H9 (cell line): ENCODE results near the gene CHCHD3. TPM values are rescaled to one million over a fixed set of nuclear protein-coding genes. Genes with fewer than 3 reads are reported as not detected.
A peak's percentile ranks its signal among the peaks of the same experiment; 100 is the strongest.
"Not testable (repeated sequence)": the region's sequence is repeated elsewhere in the genome, so short reads cannot be mapped to it uniquely, and the experiment has no call there.

Source experiments
- DNase-seq: peaks from one replicate; pipeline ENCODE4 v3.0.0-alpha.2; 2017
- H2AFZ ChIP-seq: one replicate; pipeline ENCODE4 v1.6.1; 2013; ENCODE audit warnings: mild to moderate bottlenecking, low read length, control low read depth, moderate library complexity
- H2AK5ac ChIP-seq: 2 replicates; pipeline ENCODE4 v1.6.1; 2013; ENCODE audit warnings: low read length, control low read depth, mixed read lengths; ENCODE audit not compliant: insufficient read length
- H2BK120ac ChIP-seq: one replicate; pipeline ENCODE4 v1.6.1; 2013; ENCODE audit warnings: low read depth, mild to moderate bottlenecking, low read length, control low read depth, inconsistent platforms; ENCODE audit not compliant: poor library complexity, severe bottlenecking
- H2BK12ac ChIP-seq: 2 replicates; pipeline ENCODE4 v1.6.1; 2013; ENCODE audit warnings: low read length, control low read depth, mixed read lengths, low read depth; ENCODE audit not compliant: insufficient read length
- H2BK15ac ChIP-seq: 2 replicates; pipeline ENCODE4 v1.6.1; 2013; ENCODE audit warnings: low read depth, low read length, control low read depth
- H2BK20ac ChIP-seq: one replicate; pipeline ENCODE4 v1.6.1; 2013; ENCODE audit warnings: low read depth, mild to moderate bottlenecking, low read length, control low read depth, inconsistent platforms; ENCODE audit not compliant: poor library complexity, severe bottlenecking
- H2BK5ac ChIP-seq: 2 replicates; pipeline ENCODE4 v1.6.1; 2013; ENCODE audit warnings: low read length, control low read depth, mixed read lengths; ENCODE audit not compliant: insufficient read length
- H3K14ac ChIP-seq: 2 replicates; pipeline ENCODE4 v1.6.1; 2013; ENCODE audit warnings: low read length, control low read depth; ENCODE audit not compliant: insufficient read depth
- H3K18ac ChIP-seq: 2 replicates; pipeline ENCODE4 v1.6.1; 2013; ENCODE audit warnings: low read depth, mild to moderate bottlenecking, mixed read lengths, low read length, control low read depth; ENCODE audit not compliant: insufficient read length
- H3K23ac ChIP-seq: 2 replicates; pipeline ENCODE4 v1.6.1; 2013; ENCODE audit warnings: low read length, control low read depth, mixed read lengths, low read depth; ENCODE audit not compliant: insufficient read length
- H3K23me2 ChIP-seq: 2 replicates; pipeline ENCODE4 v1.6.1; 2013; ENCODE audit warnings: low read depth, mild to moderate bottlenecking, mixed read lengths, low read length, control low read depth; ENCODE audit not compliant: insufficient read length, poor library complexity, severe bottlenecking
- H3K27ac ChIP-seq: 2 replicates; pipeline ENCODE4 v1.5.1; 2013; ENCODE audit warnings: low read length, control low read depth, mixed read lengths, low read depth; ENCODE audit not compliant: insufficient read length
- H3K27me3 ChIP-seq: 2 replicates; pipeline ENCODE4 v1.6.1; 2013; ENCODE audit warnings: low read length, control low read depth, inconsistent platforms; ENCODE audit not compliant: insufficient read depth
- H3K4ac ChIP-seq: 2 replicates; pipeline ENCODE4 v1.6.1; 2013; ENCODE audit warnings: low read depth, mild to moderate bottlenecking, control low read depth, inconsistent platforms, low read length, moderate library complexity
- H3K4me1 ChIP-seq: 2 replicates; pipeline ENCODE4 v1.6.1; 2013; ENCODE audit warnings: low read length, control low read depth, inconsistent platforms; ENCODE audit not compliant: insufficient read depth
- H3K4me2 ChIP-seq: 2 replicates; pipeline ENCODE4 v1.6.1; 2013; ENCODE audit warnings: low read length, control low read depth, mixed read lengths; ENCODE audit not compliant: insufficient read length, insufficient read depth
- H3K56ac ChIP-seq: 2 replicates; pipeline ENCODE4 v1.6.1; 2013; ENCODE audit warnings: low read depth, mild to moderate bottlenecking, mixed read lengths, low read length, control low read depth; ENCODE audit not compliant: insufficient read length
- H3K79me1 ChIP-seq: 2 replicates; pipeline ENCODE4 v1.6.1; 2013; ENCODE audit warnings: low read depth, mild to moderate bottlenecking, moderate library complexity, low read length, control low read depth, inconsistent platforms; ENCODE audit not compliant: insufficient read depth, poor library complexity, severe bottlenecking
- H3K79me2 ChIP-seq: 2 replicates; pipeline ENCODE4 v1.6.1; 2013; ENCODE audit warnings: low read length, control low read depth, inconsistent platforms; ENCODE audit not compliant: insufficient read depth
- H3K9ac ChIP-seq: 2 replicates; pipeline ENCODE4 v1.6.1; 2013; ENCODE audit warnings: low read length, control low read depth, mixed read lengths; ENCODE audit not compliant: insufficient read length; ENCODE audit errors: extremely low read depth
- H3K9me3 ChIP-seq: one replicate; pipeline ENCODE4 v1.6.1; 2013; ENCODE audit warnings: low read depth, low read length, inconsistent platforms; ENCODE audit not compliant: control insufficient read depth
- H3T11ph ChIP-seq: one replicate; pipeline ENCODE4 v1.6.1; 2013; ENCODE audit warnings: mild to moderate bottlenecking, low read length, control low read depth, inconsistent platforms
- H4K20me1 ChIP-seq: one replicate; pipeline ENCODE4 v1.6.1; 2013; ENCODE audit not compliant: control insufficient read depth, insufficient read length, insufficient read depth
- H4K5ac ChIP-seq: 2 replicates; pipeline ENCODE4 v1.6.1; 2013; ENCODE audit warnings: low read depth, mild to moderate bottlenecking, mixed read lengths, low read length, control low read depth; ENCODE audit not compliant: insufficient read length
- H4K8ac ChIP-seq: replicated peaks from 2 replicates; pipeline ENCODE4 v1.6.1; 2013; ENCODE audit warnings: low read length, control low read depth, mixed read lengths, low read depth; ENCODE audit not compliant: insufficient read length
- H4K91ac ChIP-seq: 2 replicates; pipeline ENCODE4 v1.6.1; 2013; ENCODE audit warnings: low read depth, mild to moderate bottlenecking, moderate library complexity, mixed read lengths, low read length, control low read depth; ENCODE audit not compliant: insufficient read length
- H3K27ac Mint-ChIP-seq, 3 experiments: 2 replicates in 2 of 3; 3 replicates in 1 of 3; pipeline ENCODE4 v1.8.0; 2020 to 2021; ENCODE audit warnings: mixed read lengths in 3 of 3, mild to moderate bottlenecking in 1 of 3, moderate library complexity in 1 of 3
- H3K27me3 Mint-ChIP-seq: 2 replicates; pipeline ENCODE4 v1.8.0; 2021; ENCODE audit warnings: low read depth, mild to moderate bottlenecking, moderate library complexity, mixed read lengths
- H3K36me3 Mint-ChIP-seq, 3 experiments: 2 replicates in 2 of 3; 3 replicates in 1 of 3; pipeline ENCODE4 v1.8.0; 2020 to 2021; ENCODE audit warnings: low read depth in 3 of 3, mixed read lengths in 3 of 3; ENCODE audit not compliant: insufficient read depth in 1 of 3
- H3K4me1 Mint-ChIP-seq, 2 experiments: 2 replicates each; pipeline ENCODE4 v1.8.0; 2020; ENCODE audit warnings: mixed read lengths in 2 of 2
- H3K4me3 Mint-ChIP-seq, 2 experiments: 2 replicates in 1 of 2; 3 replicates in 1 of 2; pipeline ENCODE4 v1.8.0; 2020 to 2021; ENCODE audit warnings: mild to moderate bottlenecking in 2 of 2, mixed read lengths in 2 of 2, moderate library complexity in 1 of 2
- H3K9me3 Mint-ChIP-seq, 2 experiments: 2 replicates in 1 of 2; 3 replicates in 1 of 2; pipeline ENCODE4 v1.8.0; 2020; ENCODE audit warnings: mild to moderate bottlenecking in 2 of 2, mixed read lengths in 2 of 2, moderate library complexity in 1 of 2
- CTCF ChIP-seq: fragments of 200-600 bp; sonication (generic); conservative IDR thresholded peaks from 3 replicates; pipeline ENCODE4 v1.8.0; 2021; ENCODE audit warnings: antibody characterized with exemption, mild to moderate bottlenecking
- WGBS: extraction: QIAGEN DNeasy Blood & Tissue Kit; methylation state at CpG from one replicate; pipeline ENCODE4 v1.1.7; 2013; ENCODE audit warnings: missing lambda C conversion rate, low lambda C conversion rate, mixed read lengths; ENCODE audit not compliant: insufficient read length; ENCODE audit errors: extremely low coverage; 5-methylcytosine and 5-hydroxymethylcytosine counted together
- total RNA-seq: library from RNA; stranded (reverse); gene quantifications from 2 replicates; pipeline ENCODE4 v1.2.1, GENCODE V29; 2021

The CHCHD3 gene
- total RNA-seq, 1 experiment from 2014 or later, result 104 TPM

GRCh38 chr7:132899833-132900232 is 182.1 kb downstream of the CHCHD3 start:
- Histone ChIP-seq H3K4ac (no peak overlapping the region), H3K23ac (no peak overlapping the region), H2BK12ac (no peak overlapping the region), H3K23me2 (no peaks in the 10 kb centered on the region), H3K18ac (no peak overlapping the region), H3K4me2 (no peak overlapping the region), H3K27me3 (no peaks in the 10 kb centered on the region), H3K56ac (no peak overlapping the region), H3K9me3 (no peaks in the 10 kb centered on the region), H2BK5ac (no peak overlapping the region), H3K79me1 (peaks cover 2% of the 10 kb centered on the region), H2AK5ac (no peak overlapping the region), H4K5ac (no peak overlapping the region), H2BK120ac (no peak overlapping the region), H3K9ac (no peak overlapping the region), H3K4me1 (no peaks in the 10 kb centered on the region), H2BK15ac (no peak overlapping the region), H3K79me2 (no peaks in the 10 kb centered on the region), H4K91ac (no peak overlapping the region), H3K27ac (no peak overlapping the region), H4K8ac (no peak overlapping the region), H3T11ph (no peak overlapping the region), H2AFZ (no peak overlapping the region), H2BK20ac (no peak overlapping the region), H4K20me1 (no peaks in the 10 kb centered on the region), H3K14ac (no peak overlapping the region)
- TF ChIP-seq CTCF, result peak; percentile 19; the same call in 2 of the 3 replicates
- Mint-ChIP-seq H3K27me3 (no peaks in the 10 kb centered on the region), H3K4me3 (no peak overlapping the region), H3K9me3 (no peaks in the 10 kb centered on the region; a peak in 3 of 5 replicates), H3K4me1 (no peaks in the 10 kb centered on the region), H3K36me3 (peaks cover 12 to 20% (median 17%) of the 10 kb centered on the region in 3 experiments; a peak in 5 of 7 replicates), H3K27ac (no peak overlapping the region)
- WGBS, result no CpG with 5 or more reads among the region's 4 CpGs
- no peak for DNase-seq

DNA sequence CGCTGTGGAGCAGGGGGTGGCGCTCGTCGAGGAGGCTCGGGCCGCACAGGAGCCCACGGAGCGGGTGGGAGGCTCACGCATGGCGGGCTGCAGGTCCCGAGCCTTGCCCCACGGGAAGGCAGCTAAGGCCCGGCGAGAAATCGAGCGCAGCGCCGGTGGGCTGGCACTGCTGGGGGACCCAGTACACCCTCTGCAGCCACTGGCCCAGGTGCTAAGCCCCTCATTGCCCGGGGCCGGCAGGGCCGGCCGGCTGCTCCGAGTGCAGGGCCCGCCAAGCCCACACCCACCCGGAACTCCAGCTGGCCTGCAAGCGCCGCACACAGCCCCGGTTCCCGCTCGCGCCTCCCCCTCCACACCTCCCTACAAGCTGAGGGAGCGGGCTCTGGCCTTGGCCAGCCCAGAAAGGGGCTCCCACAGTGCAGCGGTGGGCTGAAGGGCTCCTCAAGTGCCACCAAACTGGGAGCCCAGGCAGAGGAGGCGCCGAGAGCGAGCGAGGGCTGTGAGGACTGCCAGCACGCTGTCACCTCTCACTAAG is 183.2 kb downstream of the CHCHD3 start:
- not testable (repeated sequence) for H3K4me1 ChIP-seq, H4K8ac ChIP-seq, H3K79me1 ChIP-seq, H3K18ac ChIP-seq, H3K9ac ChIP-seq, H3K9me3 Mint-ChIP-seq, H3K4me1 Mint-ChIP-seq, H3K27me3 ChIP-seq, H4K20me1 ChIP-seq, H3K14ac ChIP-seq, H2BK120ac ChIP-seq, H3K27ac ChIP-seq, H2AFZ ChIP-seq, H3K4me2 ChIP-seq, DNase-seq, H2BK12ac ChIP-seq, H2BK5ac ChIP-seq, H2BK15ac ChIP-seq, H2AK5ac ChIP-seq, H3K27me3 Mint-ChIP-seq, H4K5ac ChIP-seq, H3K9me3 ChIP-seq, H3K4me3 Mint-ChIP-seq, H3K4ac ChIP-seq, H2BK20ac ChIP-seq, H3K79me2 ChIP-seq, H4K91ac ChIP-seq, H3K23me2 ChIP-seq, H3K56ac ChIP-seq, H3T11ph ChIP-seq, H3K23ac ChIP-seq
- Mint-ChIP-seq H3K27ac (peak overlapping the region in 1 of 3 experiments; percentile 31; a peak in 1 of 7 replicates), H3K36me3 (peaks cover 21 to 22% (median 22%) of the 10 kb centered on the region in 3 experiments)
- no CpG with 5 or more reads among the region's 38 CpGs for WGBS
